Suprapubic skin (tissue), 3 donors: ENCODE results near the gene RRP1B.

Source experiments
- CTCF ChIP-seq, 2 donors: fragments of 200-600 bp in 1 of 2; fragments of 450-650 bp in 1 of 2; sonication (generic) in 1 of 2; IDR thresholded peaks; one replicate each; pipeline ENCODE4 v1.5.1; 2016 to 2019; ENCODE audit warnings: antibody characterized with exemption in 2 of 2, mild to moderate bottlenecking in 1 of 2, moderate library complexity in 1 of 2
- POLR2A ChIP-seq, 2 donors: fragments of 450-650 bp; IDR thresholded peaks; one replicate each; pipeline ENCODE4 v1.6.1; 2017; ENCODE audit warnings: antibody characterized with exemption in 2 of 2, mild to moderate bottlenecking in 2 of 2, moderate library complexity in 2 of 2

- TF ChIP-seq CTCF (IDR thresholded peaks at IDR 0.05) (no peak), POLR2A (IDR thresholded peaks at IDR 0.05) (no peak)
These were observed 27.8 kb upstream of the RRP1B start for GRCh38 chr21:43631411-43632107.
